Suprapubic skin (tissue), 4 donors: ENCODE results near the gene E2F1.

ENCODE experiments used
- EP300 ChIP-seq: sonication (generic); formaldehyde crosslinking; IDR thresholded peaks from one replicate; pipeline ENCODE4 v1.6.1; 2017; ENCODE audit warnings: antibody characterized with exemption
- POLR2A ChIP-seq, 2 donors: fragments of 450-650 bp; IDR thresholded peaks; one replicate each; pipeline ENCODE4 v1.6.1; 2017; ENCODE audit warnings: antibody characterized with exemption in 2 of 2, mild to moderate bottlenecking in 2 of 2, moderate library complexity in 2 of 2
- POLR2AphosphoS5 ChIP-seq, 3 donors: sonication (generic); formaldehyde crosslinking; IDR thresholded peaks; one replicate each; pipeline ENCODE4 v1.6.1; 2017; ENCODE audit warnings: antibody characterized with exemption in 3 of 3
- TF ChIP-seq, protein P1 (sequence below), 2 donors: fragments of 200-600 bp in 1 of 2; fragments of 450-650 bp in 1 of 2; sonication (generic) in 1 of 2; IDR thresholded peaks; one replicate each; pipeline ENCODE4 v1.5.1; 2016 to 2019; ENCODE audit warnings: antibody characterized with exemption in 2 of 2, mild to moderate bottlenecking in 1 of 2, moderate library complexity in 1 of 2

GRCh38 chr20:33671573-33672288 lies 14.5 kb downstream of the E2F1 start:
- TF ChIP-seq, protein P1, sequence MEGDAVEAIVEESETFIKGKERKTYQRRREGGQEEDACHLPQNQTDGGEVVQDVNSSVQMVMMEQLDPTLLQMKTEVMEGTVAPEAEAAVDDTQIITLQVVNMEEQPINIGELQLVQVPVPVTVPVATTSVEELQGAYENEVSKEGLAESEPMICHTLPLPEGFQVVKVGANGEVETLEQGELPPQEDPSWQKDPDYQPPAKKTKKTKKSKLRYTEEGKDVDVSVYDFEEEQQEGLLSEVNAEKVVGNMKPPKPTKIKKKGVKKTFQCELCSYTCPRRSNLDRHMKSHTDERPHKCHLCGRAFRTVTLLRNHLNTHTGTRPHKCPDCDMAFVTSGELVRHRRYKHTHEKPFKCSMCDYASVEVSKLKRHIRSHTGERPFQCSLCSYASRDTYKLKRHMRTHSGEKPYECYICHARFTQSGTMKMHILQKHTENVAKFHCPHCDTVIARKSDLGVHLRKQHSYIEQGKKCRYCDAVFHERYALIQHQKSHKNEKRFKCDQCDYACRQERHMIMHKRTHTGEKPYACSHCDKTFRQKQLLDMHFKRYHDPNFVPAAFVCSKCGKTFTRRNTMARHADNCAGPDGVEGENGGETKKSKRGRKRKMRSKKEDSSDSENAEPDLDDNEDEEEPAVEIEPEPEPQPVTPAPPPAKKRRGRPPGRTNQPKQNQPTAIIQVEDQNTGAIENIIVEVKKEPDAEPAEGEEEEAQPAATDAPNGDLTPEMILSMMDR (IDR thresholded peaks at IDR 0.05) = no peak
- TF ChIP-seq EP300 (no peak), POLR2A (IDR thresholded peaks at IDR 0.05) (no peak), POLR2AphosphoS5 (IDR thresholded peaks at IDR 0.05) (no peak)
